Endothelial cell of umbilical vein (primary cell): ENCODE measurements around the gene SENP2. TPM values are rescaled to one million over a fixed set of nuclear protein-coding genes. Genes with fewer than 3 reads are reported as not detected.

Experiments used
- BruUV-seq: library from RNA; stranded (reverse); fragments of 400-500 nt; replicated peaks from 2 replicates; lab custom pipeline; 2021; lab: Mats Ljungman, UMichigan
- CTCF ChIA-PET: fragments of 300-600, 350-600 bp; sonication (Branson Sonifier 250); formaldehyde crosslinking; loops from one replicate; lab custom pipeline; 2021; ENCODE audit warnings: antibody characterized with exemption, inconsistent platforms; lab: Charles Lee
- POLR2A ChIA-PET: fragments of 300-600, 350-600 bp; sonication (Branson Sonifier 250); formaldehyde crosslinking; loops from one replicate; lab custom pipeline; 2021; ENCODE audit warnings: antibody characterized with exemption, inconsistent platforms; lab: Charles Lee
- DNase-seq: peaks from one replicate; pipeline ENCODE4 v3.0.0-alpha.2; 2011; ENCODE audit warnings: low read depth, low spot score
- FAIRE-seq: peaks from 2 replicates; lab custom pipeline; 2011; peaks lifted over from hg19 to GRCh38; lab: Jason Lieb, UNC
- H2AFZ ChIP-seq: 2 replicates; pipeline ENCODE4 v1.6.0; 2012; ENCODE audit warnings: low read depth, low read length, control low read depth, inconsistent platforms
- H3K27ac ChIP-seq: 2 replicates; pipeline ENCODE4 v1.5.1; 2011; ENCODE audit warnings: low read depth, mild to moderate bottlenecking, control low read depth, low read length, moderate library complexity; ENCODE audit not compliant: insufficient read depth
- H3K27me3 ChIP-seq, 2 experiments: 2 replicates each; pipeline versions ENCODE4 v1.6.0 to v1.6.1; 2011; ENCODE audit warnings: low read length in 2 of 2, mixed read lengths in 1 of 2; ENCODE audit not compliant: control insufficient read depth in 2 of 2, insufficient read depth in 2 of 2
- H3K36me3 ChIP-seq, 2 experiments: 2 replicates in 1 of 2; 3 replicates in 1 of 2; pipeline ENCODE4 v1.5.1; 2011; ENCODE audit warnings: low read length in 2 of 2, mild to moderate bottlenecking in 1 of 2, moderate library complexity in 1 of 2; ENCODE audit not compliant: control insufficient read depth in 2 of 2, insufficient read depth in 2 of 2; ENCODE audit errors: extremely low read depth in 1 of 2
- H3K4me1 ChIP-seq: 3 replicates; pipeline ENCODE4 v1.5.1; 2011; ENCODE audit warnings: mild to moderate bottlenecking, low read length; ENCODE audit not compliant: control insufficient read depth, insufficient read depth; ENCODE audit errors: extremely low read depth
- H3K4me2 ChIP-seq: 2 replicates; pipeline ENCODE4 v1.6.1; 2011; ENCODE audit warnings: low read length, control low read depth, mixed read lengths; ENCODE audit not compliant: insufficient read depth
- H3K4me3 ChIP-seq, 3 experiments: fragments of 200-600 bp in 1 of 3; sonication (generic), shearing (Covaris generic) in 1 of 3; replicated peaks in 1 of 3; 2 replicates each; pipeline ENCODE4 v1.5.1; 2011 to 2016; ENCODE audit warnings: control low read depth in 3 of 3, low read length in 3 of 3, mild to moderate bottlenecking in 2 of 3, inconsistent platforms in 1 of 3, low read depth in 1 of 3, moderate library complexity in 1 of 3; ENCODE audit not compliant: insufficient read depth in 1 of 3
- H3K79me2 ChIP-seq: 2 replicates; pipeline ENCODE4 v1.6.0; 2012; ENCODE audit warnings: low read length, inconsistent platforms; ENCODE audit not compliant: control insufficient read depth, insufficient read depth
- H3K9ac ChIP-seq: replicated peaks from 2 replicates; pipeline ENCODE3; 2011; ENCODE audit warnings: low read length, control low read depth; ENCODE audit not compliant: insufficient read depth; ENCODE audit errors: extremely low read depth
- H3K9me1 ChIP-seq: replicated peaks from 3 replicates; pipeline ENCODE4 v1.6.0; 2011; ENCODE audit warnings: mild to moderate bottlenecking, low read length; ENCODE audit not compliant: control insufficient read depth, insufficient read depth; ENCODE audit errors: extremely low read depth
- H3K9me3 ChIP-seq: replicated peaks from 2 replicates; pipeline ENCODE4 v1.5.1; 2012; ENCODE audit warnings: low read length, inconsistent platforms; ENCODE audit not compliant: control insufficient read depth, insufficient read depth
- H4K20me1 ChIP-seq: replicated peaks from 2 replicates; pipeline ENCODE3; 2011; ENCODE audit warnings: mild to moderate bottlenecking, low read length; ENCODE audit not compliant: control insufficient read depth, insufficient read depth; ENCODE audit errors: extremely low read depth
- EZH2 ChIP-seq: IDR thresholded peaks from 2 replicates; pipeline ENCODE4 v1.6.1; 2012; ENCODE audit warnings: borderline replicate concordance, low read depth, mild to moderate bottlenecking, moderate library complexity, low read length, inconsistent platforms; ENCODE audit not compliant: severe bottlenecking
- FOS ChIP-seq: IDR thresholded peaks from 2 replicates; pipeline ENCODE4 v1.6.1; 2011; ENCODE audit warnings: mild to moderate bottlenecking, low read length, moderate library complexity, borderline replicate concordance; ENCODE audit not compliant: insufficient read depth
- GATA2 ChIP-seq: IDR thresholded peaks from 2 replicates; pipeline ENCODE4 v1.7.0; 2011; ENCODE audit warnings: low read depth, mild to moderate bottlenecking, moderate library complexity, mixed read lengths, low read length; ENCODE audit not compliant: insufficient read length, insufficient read depth
- JUN ChIP-seq: IDR thresholded peaks from 2 replicates; pipeline ENCODE4 v1.6.1; 2011; ENCODE audit warnings: borderline replicate concordance, low read depth; ENCODE audit not compliant: insufficient read length, insufficient read depth
- MYC ChIP-seq: IDR thresholded peaks from one replicate; pipeline ENCODE4 v1.6.1; 2011; ENCODE audit warnings: mild to moderate bottlenecking, low read depth, low read length
- POLR2A ChIP-seq: IDR thresholded peaks from 2 replicates; pipeline ENCODE4 v1.6.1; 2012; ENCODE audit warnings: low read depth, mild to moderate bottlenecking, control low read depth, low read length
- POLR2AphosphoS5 ChIP-seq: IDR thresholded peaks from 2 replicates; pipeline ENCODE4 v1.6.1; 2012; ENCODE audit warnings: low read depth, mild to moderate bottlenecking, control low read depth, low read length, moderate library complexity; ENCODE audit not compliant: insufficient read depth
- dilution Hi-C: fragments of 300-500 bp; cut with MboI; formaldehyde crosslinking; loops from one replicate; pipeline ENCODE4 v1.15.0; 2019; ENCODE audit warnings: low sequenced_read_pairs; ENCODE audit not compliant: extremely low pct_ligation_motif_present
- intact Hi-C: fragments of 100-400 bp; cut with micrococcal nuclease; formaldehyde crosslinking; loops from one replicate; pipeline ENCODE4 v1.10.0; 2022
- polyA plus RNA-seq, 4 experiments: library from polyadenylated mRNA; depleted of rRNA in 3 of 4; stranded (reverse) in 3 of 4; unstranded in 1 of 4; fragments of >200 nt; gene quantifications; 2 replicates each; pipeline versions ENCODE4 v1.2.1 to v1.2.3, GENCODE V29; 2011 to 2012; ENCODE audit warnings: missing spikeins in 1 of 4
- total RNA-seq: library from RNA; stranded (reverse); gene quantifications from 2 replicates; pipeline ENCODE4 v1.2.3, GENCODE V29; 2021
- TF ChIP-seq, protein P1 (sequence below), 2 donors: IDR thresholded peaks; 1 replicate in 1 of 2; 2 replicates in 1 of 2; pipeline ENCODE4 v1.5.1; 2011; ENCODE audit warnings: low read length in 2 of 2, mild to moderate bottlenecking in 2 of 2, moderate library complexity in 2 of 2, control low read depth in 1 of 2, inconsistent platforms in 1 of 2, low read depth in 1 of 2; ENCODE audit not compliant: insufficient read depth in 1 of 2; ENCODE audit errors: extremely low read depth in 1 of 2
- TF ChIP-seq, protein P2 (sequence below): IDR thresholded peaks from 2 replicates; pipeline ENCODE4 v1.6.1; 2011; ENCODE audit not compliant: insufficient read depth, insufficient read length

Gene SENP2
- total and polyA plus RNA-seq, 2 donors (not counting 3 experiments of a cell fraction or from before 2014, with no cell fraction given): 3.8 to 40.4 TPM

DNA sequence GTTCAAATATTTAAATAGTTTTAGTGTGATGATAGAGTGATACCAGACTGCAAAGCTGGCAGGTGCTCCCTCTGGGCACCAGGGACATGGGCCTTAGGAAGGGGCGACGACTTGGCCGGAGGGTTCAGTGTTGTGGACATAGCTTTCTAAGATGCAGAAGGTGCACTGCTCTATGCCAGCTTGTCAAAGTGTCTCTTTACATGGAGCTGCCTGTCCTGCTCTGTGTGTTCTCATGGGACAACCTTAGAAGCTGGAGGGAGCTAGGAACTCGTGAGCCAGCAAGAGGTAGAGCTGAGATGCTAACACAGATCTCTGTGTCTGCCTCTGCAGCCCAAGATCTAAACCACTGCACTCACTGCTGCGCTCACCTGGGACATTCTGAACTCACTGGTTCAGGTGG, 77.8 kb downstream of the SENP2 start:
- TF ChIP-seq FOS (no peak), MYC (no peak), GATA2 (no peak), POLR2AphosphoS5 (no peak), POLR2A (no peak), EZH2 (no peak), JUN (no peak)
- TF ChIP-seq, protein P1, sequence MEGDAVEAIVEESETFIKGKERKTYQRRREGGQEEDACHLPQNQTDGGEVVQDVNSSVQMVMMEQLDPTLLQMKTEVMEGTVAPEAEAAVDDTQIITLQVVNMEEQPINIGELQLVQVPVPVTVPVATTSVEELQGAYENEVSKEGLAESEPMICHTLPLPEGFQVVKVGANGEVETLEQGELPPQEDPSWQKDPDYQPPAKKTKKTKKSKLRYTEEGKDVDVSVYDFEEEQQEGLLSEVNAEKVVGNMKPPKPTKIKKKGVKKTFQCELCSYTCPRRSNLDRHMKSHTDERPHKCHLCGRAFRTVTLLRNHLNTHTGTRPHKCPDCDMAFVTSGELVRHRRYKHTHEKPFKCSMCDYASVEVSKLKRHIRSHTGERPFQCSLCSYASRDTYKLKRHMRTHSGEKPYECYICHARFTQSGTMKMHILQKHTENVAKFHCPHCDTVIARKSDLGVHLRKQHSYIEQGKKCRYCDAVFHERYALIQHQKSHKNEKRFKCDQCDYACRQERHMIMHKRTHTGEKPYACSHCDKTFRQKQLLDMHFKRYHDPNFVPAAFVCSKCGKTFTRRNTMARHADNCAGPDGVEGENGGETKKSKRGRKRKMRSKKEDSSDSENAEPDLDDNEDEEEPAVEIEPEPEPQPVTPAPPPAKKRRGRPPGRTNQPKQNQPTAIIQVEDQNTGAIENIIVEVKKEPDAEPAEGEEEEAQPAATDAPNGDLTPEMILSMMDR (IDR thresholded peaks at IDR 0.05; ENCODE audit: extremely low read depth in 1 of 2, insufficient read depth in 1 of 2, low read depth in 1 of 2, low read length in 2 of 2): no peak
- TF ChIP-seq, protein P2, sequence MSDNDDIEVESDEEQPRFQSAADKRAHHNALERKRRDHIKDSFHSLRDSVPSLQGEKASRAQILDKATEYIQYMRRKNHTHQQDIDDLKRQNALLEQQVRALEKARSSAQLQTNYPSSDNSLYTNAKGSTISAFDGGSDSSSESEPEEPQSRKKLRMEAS: no peak
- no peak for DNase-seq
- intact Hi-C loops (loop anchor here (1.0 kb wide), 1 partner anchor 239 kb away; no protein-coding TSS in a partner anchor), dilution Hi-C loops (no loop called here)
- Histone ChIP-seq H3K79me2 (peaks cover 5% of the 10 kb centered on the region), H4K20me1 (no peaks in the 10 kb centered on the region), H3K27ac (no peak overlapping the region), H3K4me1 (peaks cover 18% of the 10 kb centered on the region), H2AFZ (no peak overlapping the region), H3K36me3 (peaks cover 3 to 5% of the 10 kb centered on the region in 2 experiments), H3K9me3 (no peaks in the 10 kb centered on the region), H3K9ac (no peak overlapping the region), H3K9me1 (no peaks in the 10 kb centered on the region), H3K4me2 (no peak overlapping the region), H3K4me3 (no peak overlapping the region), H3K27me3 (no peaks in the 10 kb centered on the region)
- no TSS peak for BruUV-seq
- CTCF ChIA-PET: interaction anchor here (0.9 to 2.0 kb wide), 4 partner anchors 13 to 243 kb away, joined by 3 to 6 read pairs (median 6); no protein-coding TSS in a partner anchor
- no peak for FAIRE-seq
- POLR2A ChIA-PET: no interaction called here
